Activated T-helper 2 cell treated with anti-CD3 and anti-CD28 coated beads, Interferon-gamma antibody, Interleukin-2, Interleukin-4, amounts not matched to agents 10 μg/mL and 5 μg/mL and 100 μg/mL, durations not matched to agents 14 hours and 24 hours and 36 hours (primary cell): ENCODE measurements around the gene SLC12A2. TPM values are rescaled to one million over a fixed set of nuclear protein-coding genes. Genes with fewer than 3 reads are reported as not detected.

Experiments
- DNase-seq: peaks from one replicate; pipeline ENCODE4 v3.0.0; 2021; ENCODE audit warnings: low spot score
- H3K27ac Mint-ChIP-seq: one replicate; pipeline ENCODE4 v1.8.0; 2021; ENCODE audit warnings: mixed read lengths
- H3K27me3 Mint-ChIP-seq: one replicate; pipeline ENCODE4 v1.8.0; 2021; ENCODE audit warnings: low read depth, mixed read lengths
- H3K36me3 Mint-ChIP-seq: one replicate; pipeline ENCODE4 v1.8.0; 2021; ENCODE audit warnings: low read depth, mixed read lengths
- H3K4me1 Mint-ChIP-seq: one replicate; pipeline ENCODE4 v1.8.0; 2021; ENCODE audit warnings: low read depth, mixed read lengths
- H3K4me3 Mint-ChIP-seq: one replicate; pipeline ENCODE4 v1.8.0; 2021; ENCODE audit warnings: low read depth, mild to moderate bottlenecking, moderate library complexity, mixed read lengths
- H3K9me3 Mint-ChIP-seq: one replicate; pipeline ENCODE4 v1.8.0; 2021; ENCODE audit warnings: mixed read lengths
- intact Hi-C: fragments of 100-400 bp; cut with micrococcal nuclease; formaldehyde crosslinking; loops from one replicate; pipeline ENCODE4 v1.15.1; 2023
- total RNA-seq: library from RNA; stranded (reverse); gene quantifications from 2 replicates; pipeline ENCODE4 v1.2.3, GENCODE V29; 2022

SLC12A2 gene
- total RNA-seq, 1 donor from 2014 or later, result 19.7 TPM

- Mint-ChIP-seq H3K9me3 (peaks cover 22% of the 10 kb centered on the region), H3K27me3 (no peaks in the 10 kb centered on the region), H3K27ac (no peak overlapping the region), H3K4me1 (no peaks in the 10 kb centered on the region), H3K36me3 (peaks cover 26% of the 10 kb centered on the region), H3K4me3 (no peak overlapping the region)
- intact Hi-C loops, result no loop called here
- no peak for DNase-seq
These were observed 18.1 kb downstream of the SLC12A2 start for GRCh38 chr5:128101676-128102075.

- no peaks in the 10 kb centered on the region for H3K9me3 Mint-ChIP-seq
- no peaks in the 10 kb centered on the region for H3K27me3 Mint-ChIP-seq
- peaks cover 18% of the 10 kb centered on the region for H3K36me3 Mint-ChIP-seq
- H3K4me3 Mint-ChIP-seq, result no peak overlapping the region
- no peak overlapping the region for H3K27ac Mint-ChIP-seq
- peaks cover 2% of the 10 kb centered on the region for H3K4me1 Mint-ChIP-seq
- intact Hi-C loops, result no loop called here
- no peak for DNase-seq
These were observed 21.6 kb downstream of the SLC12A2 start for GRCh38 chr5:128105203-128105602.

GRCh38 chr5:128109138-128109537 is 25.6 kb downstream of the SLC12A2 start:
- Mint-ChIP-seq H3K27me3 (no peaks in the 10 kb centered on the region), H3K27ac (no peak overlapping the region), H3K4me3 (no peak overlapping the region), H3K4me1 (peaks cover 7% of the 10 kb centered on the region), H3K36me3 (peaks cover 28% of the 10 kb centered on the region), H3K9me3 (no peaks in the 10 kb centered on the region)
- intact Hi-C loops, result no loop called here
- DNase-seq, result no peak

- Mint-ChIP-seq H3K27me3 (no peaks in the 10 kb centered on the region), H3K27ac (no peak overlapping the region), H3K36me3 (peaks cover 33% of the 10 kb centered on the region), H3K4me3 (no peak overlapping the region), H3K9me3 (no peaks in the 10 kb centered on the region), H3K4me1 (peaks cover 7% of the 10 kb centered on the region)
- intact Hi-C loops, result no loop called here
- DNase-seq, result no peak
These were observed 26.2 kb downstream of the SLC12A2 start for GRCh38 chr5:128109766-128110165.

GRCh38 chr5:128111818-128112448 is 28.4 kb downstream of the SLC12A2 start:
- H3K9me3 Mint-ChIP-seq, result no peaks in the 10 kb centered on the region
- no peak overlapping the region for H3K27ac Mint-ChIP-seq
- peaks cover 52% of the 10 kb centered on the region for H3K36me3 Mint-ChIP-seq
- H3K4me3 Mint-ChIP-seq, result no peak overlapping the region
- H3K27me3 Mint-ChIP-seq, result no peaks in the 10 kb centered on the region
- intact Hi-C loops, result no loop called here
- no peak for DNase-seq
- H3K4me1 Mint-ChIP-seq, result peaks cover 7% of the 10 kb centered on the region

GRCh38 chr5:128116445-128116844 is 32.9 kb downstream of the SLC12A2 start:
- H3K36me3 Mint-ChIP-seq, result peaks cover 60% of the 10 kb centered on the region
- no peak overlapping the region for H3K27ac Mint-ChIP-seq
- intact Hi-C loops, result no loop called here
- no peaks in the 10 kb centered on the region for H3K27me3 Mint-ChIP-seq
- no peak overlapping the region for H3K4me3 Mint-ChIP-seq
- DNase-seq, result no peak
- peaks cover 17% of the 10 kb centered on the region for H3K9me3 Mint-ChIP-seq
- peaks cover 4% of the 10 kb centered on the region for H3K4me1 Mint-ChIP-seq

- Mint-ChIP-seq H3K36me3 (peaks cover 55% of the 10 kb centered on the region), H3K27ac (no peak overlapping the region), H3K4me3 (no peak overlapping the region), H3K4me1 (no peaks in the 10 kb centered on the region), H3K9me3 (peaks cover 17% of the 10 kb centered on the region), H3K27me3 (no peaks in the 10 kb centered on the region)
- no peak for DNase-seq
- intact Hi-C loops, result no loop called here
These were observed 34.6 kb downstream of the SLC12A2 start for GRCh38 chr5:128118214-128118613.

- H3K4me3 Mint-ChIP-seq, result no peak overlapping the region
- peaks cover 17% of the 10 kb centered on the region for H3K9me3 Mint-ChIP-seq
- no peak overlapping the region for H3K27ac Mint-ChIP-seq
- H3K4me1 Mint-ChIP-seq, result no peaks in the 10 kb centered on the region
- H3K36me3 Mint-ChIP-seq, result peaks cover 27% of the 10 kb centered on the region
- DNase-seq, result no peak
- no peaks in the 10 kb centered on the region for H3K27me3 Mint-ChIP-seq
- intact Hi-C loops, result no loop called here
These were observed 38.1 kb downstream of the SLC12A2 start for GRCh38 chr5:128121651-128122050.

GRCh38 chr5:128123936-128124335 is 40.4 kb downstream of the SLC12A2 start:
- DNase-seq, result no peak
- peaks cover 6% of the 10 kb centered on the region for H3K36me3 Mint-ChIP-seq
- intact Hi-C loops, result no loop called here
- no peak overlapping the region for H3K4me3 Mint-ChIP-seq
- no peak overlapping the region for H3K27ac Mint-ChIP-seq
- H3K27me3 Mint-ChIP-seq, result no peaks in the 10 kb centered on the region
- H3K4me1 Mint-ChIP-seq, result no peaks in the 10 kb centered on the region
- H3K9me3 Mint-ChIP-seq, result peaks cover 4% of the 10 kb centered on the region

GRCh38 chr5:128126241-128126640 is 42.7 kb downstream of the SLC12A2 start:
- no peak for DNase-seq
- Mint-ChIP-seq H3K36me3 (peaks cover 6% of the 10 kb centered on the region), H3K4me3 (no peak overlapping the region), H3K27me3 (no peaks in the 10 kb centered on the region), H3K9me3 (no peaks in the 10 kb centered on the region), H3K4me1 (no peaks in the 10 kb centered on the region), H3K27ac (no peak overlapping the region)
- intact Hi-C loops, result no loop called here

GRCh38 chr5:128132499-128132898 is 48.9 kb downstream of the SLC12A2 start:
- H3K9me3 Mint-ChIP-seq, result no peaks in the 10 kb centered on the region

GRCh38 chr5:128135286-128135685 is 51.7 kb downstream of the SLC12A2 start:
- Mint-ChIP-seq H3K4me3 (no peak overlapping the region), H3K27me3 (no peaks in the 10 kb centered on the region), H3K4me1 (no peaks in the 10 kb centered on the region), H3K9me3 (no peaks in the 10 kb centered on the region), H3K27ac (no peak overlapping the region), H3K36me3 (peaks cover 40% of the 10 kb centered on the region)
- DNase-seq, result no peak
- intact Hi-C loops, result no loop called here

More at GRCh38 chr5:128132499-128132898, 48.9 kb downstream of the SLC12A2 start:
- no peaks in the 10 kb centered on the region for H3K4me1 Mint-ChIP-seq
- intact Hi-C loops, result no loop called here
- no peak overlapping the region for H3K4me3 Mint-ChIP-seq
- H3K36me3 Mint-ChIP-seq, result peaks cover 35% of the 10 kb centered on the region
- no peak for DNase-seq
- no peak overlapping the region for H3K27ac Mint-ChIP-seq
- no peaks in the 10 kb centered on the region for H3K27me3 Mint-ChIP-seq

- intact Hi-C loops, result no loop called here
- peaks cover 14% of the 10 kb centered on the region for H3K36me3 Mint-ChIP-seq
- H3K4me3 Mint-ChIP-seq, result no peak overlapping the region
- H3K4me1 Mint-ChIP-seq, result peaks cover 1% of the 10 kb centered on the region
- no peak overlapping the region for H3K27ac Mint-ChIP-seq
- H3K27me3 Mint-ChIP-seq, result no peaks in the 10 kb centered on the region
- no peaks in the 10 kb centered on the region for H3K9me3 Mint-ChIP-seq
- no peak for DNase-seq
These were observed 60.3 kb downstream of the SLC12A2 start for GRCh38 chr5:128143911-128144310.

- DNase-seq, result no peak
- Mint-ChIP-seq H3K27ac (no peak overlapping the region), H3K36me3 (peaks cover 19% of the 10 kb centered on the region), H3K4me1 (peaks cover 1% of the 10 kb centered on the region), H3K27me3 (no peaks in the 10 kb centered on the region), H3K9me3 (no peaks in the 10 kb centered on the region), H3K4me3 (no peak overlapping the region)
- intact Hi-C loops, result no loop called here
These were observed 60.9 kb downstream of the SLC12A2 start for GRCh38 chr5:128144491-128144890.
